NT2/D1 (cell line): ENCODE measurements around the gene PLEKHA7.

ENCODE experiments used
- DNase-seq: peaks from one replicate; pipeline ENCODE4 v3.0.0-alpha.2; 2011; ENCODE audit warnings: low read depth, low spot score
- H3K27me3 ChIP-seq: 2 replicates; pipeline ENCODE4 v1.6.0; 2011; ENCODE audit warnings: mild to moderate bottlenecking; ENCODE audit not compliant: insufficient read length, insufficient read depth
- H3K36me3 ChIP-seq: 2 replicates; pipeline ENCODE4 v1.6.1; 2011; ENCODE audit warnings: mild to moderate bottlenecking, low read length, mixed read lengths; ENCODE audit not compliant: insufficient read depth, insufficient read length
- H3K4me1 ChIP-seq: 2 replicates; pipeline ENCODE4 v1.5.1; 2011; ENCODE audit not compliant: insufficient read depth, insufficient read length
- H3K4me3 ChIP-seq: 2 replicates; pipeline ENCODE4 v1.5.1; 2011; ENCODE audit warnings: low read depth; ENCODE audit not compliant: insufficient read length
- H3K9ac ChIP-seq: 2 replicates; pipeline ENCODE4 v1.6.0; 2011; ENCODE audit warnings: low read depth; ENCODE audit not compliant: insufficient read length
- H3K9me3 ChIP-seq: 2 replicates; pipeline ENCODE4 v1.5.1; 2011; ENCODE audit warnings: mild to moderate bottlenecking, low read length; ENCODE audit not compliant: insufficient read depth
- SUZ12 ChIP-seq: IDR thresholded peaks from 2 replicates; pipeline ENCODE4 v1.6.1; 2011; ENCODE audit not compliant: insufficient read length, insufficient read depth; ENCODE audit errors: extremely low read depth
- YY1 ChIP-seq: IDR thresholded peaks from 2 replicates; pipeline ENCODE4 v1.6.1; 2011; ENCODE audit not compliant: insufficient read length, insufficient read depth
- ZNF274 ChIP-seq: IDR thresholded peaks from 2 replicates; pipeline ENCODE4 v1.6.1; 2011; ENCODE audit warnings: mild to moderate bottlenecking, low read depth, low read length

PLEKHA7 gene

GRCh38 chr11:16860617-16861016 is 153.6 kb downstream of the PLEKHA7 start:
- no peak overlapping the region for H3K4me3 ChIP-seq
- TF ChIP-seq ZNF274 (no peak), YY1 (no peak), SUZ12 (no peak)
- DNase-seq, result no peak

DNA sequence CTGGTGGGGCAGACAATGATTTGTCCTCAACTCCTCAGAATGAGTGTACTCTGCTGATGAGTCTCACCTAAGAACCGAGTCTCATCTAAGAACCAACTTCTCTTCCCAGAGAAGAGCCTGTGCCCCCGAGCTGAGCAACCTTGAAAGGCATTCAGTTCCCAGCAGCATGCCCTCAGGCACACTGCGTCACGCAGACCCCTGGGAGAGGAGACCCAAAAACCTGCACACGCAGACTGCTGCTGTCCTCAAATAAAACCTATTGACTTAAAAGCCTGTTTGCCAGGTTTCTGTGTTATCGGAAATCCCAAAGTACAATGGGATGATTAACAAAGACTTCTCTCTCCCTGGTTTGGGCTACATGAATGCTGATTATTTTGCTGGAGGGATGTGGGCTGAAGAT is 154.6 kb downstream of the PLEKHA7 start:
- H3K9me3 ChIP-seq, result no peaks in the 10 kb centered on the region
- no peak for DNase-seq
- H3K4me3 ChIP-seq, result no peak overlapping the region
- H3K4me1 ChIP-seq, result no peaks in the 10 kb centered on the region
- H3K9ac ChIP-seq, result no peak overlapping the region
- TF ChIP-seq SUZ12 (no peak), YY1 (no peak), ZNF274 (no peak)
- H3K36me3 ChIP-seq, result no peaks in the 10 kb centered on the region
- H3K27me3 ChIP-seq, result no peaks in the 10 kb centered on the region

More at GRCh38 chr11:16860617-16861016, 153.6 kb downstream of the PLEKHA7 start:
- Histone ChIP-seq H3K4me1 (no peaks in the 10 kb centered on the region), H3K9me3 (no peaks in the 10 kb centered on the region), H3K36me3 (no peaks in the 10 kb centered on the region), H3K9ac (no peak overlapping the region), H3K27me3 (no peaks in the 10 kb centered on the region)

- Histone ChIP-seq H3K4me1 (no peaks in the 10 kb centered on the region), H3K9ac (no peak overlapping the region), H3K4me3 (no peak overlapping the region), H3K9me3 (no peaks in the 10 kb centered on the region), H3K27me3 (no peaks in the 10 kb centered on the region), H3K36me3 (peaks cover 5% of the 10 kb centered on the region)
- no peak for DNase-seq
- TF ChIP-seq YY1 (no peak), ZNF274 (no peak), SUZ12 (no peak)
Measured at GRCh38 chr11:16857186-16857585, 157.0 kb downstream of the PLEKHA7 start.

GRCh38 chr11:16856022-16856471 is 158.2 kb downstream of the PLEKHA7 start:
- TF ChIP-seq YY1 (no peak), ZNF274 (no peak), SUZ12 (no peak)
- Histone ChIP-seq H3K9ac (no peak overlapping the region), H3K36me3 (peaks cover 5% of the 10 kb centered on the region), H3K9me3 (no peaks in the 10 kb centered on the region), H3K4me1 (no peaks in the 10 kb centered on the region), H3K4me3 (no peak overlapping the region), H3K27me3 (no peaks in the 10 kb centered on the region)
- no peak for DNase-seq

- H3K4me1 ChIP-seq, result no peaks in the 10 kb centered on the region
- peaks cover 5% of the 10 kb centered on the region for H3K36me3 ChIP-seq
- H3K9me3 ChIP-seq, result no peaks in the 10 kb centered on the region
- no peak overlapping the region for H3K9ac ChIP-seq
- DNase-seq, result no peak
- no peak overlapping the region for H3K4me3 ChIP-seq
- TF ChIP-seq YY1 (no peak), SUZ12 (no peak), ZNF274 (no peak)
- no peaks in the 10 kb centered on the region for H3K27me3 ChIP-seq
Measured at GRCh38 chr11:16854979-16855378, 159.2 kb downstream of the PLEKHA7 start.

DNA sequence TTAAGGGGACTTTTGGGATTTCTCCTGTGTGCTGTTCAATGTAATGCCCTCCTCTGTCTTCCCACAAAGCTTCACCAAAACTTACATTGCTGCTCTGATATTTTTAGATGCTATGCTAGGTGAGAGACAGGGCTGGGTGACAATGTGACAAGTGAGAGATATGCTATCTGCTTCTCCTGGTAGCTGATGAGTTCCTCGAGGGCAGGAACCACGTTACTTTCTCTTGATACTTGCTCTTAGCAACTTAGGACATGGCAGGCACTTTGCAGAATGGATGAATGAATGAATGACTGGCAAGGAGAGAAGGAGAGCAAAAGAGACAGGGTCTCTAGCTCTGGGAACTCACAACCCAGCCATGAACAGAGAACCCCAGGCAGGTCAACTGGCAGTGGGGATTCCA is 160.4 kb downstream of the PLEKHA7 start:
- Histone ChIP-seq H3K4me1 (no peaks in the 10 kb centered on the region), H3K36me3 (peaks cover 5% of the 10 kb centered on the region)

GRCh38 chr11:16853266-16853665 is 160.9 kb downstream of the PLEKHA7 start:
- H3K27me3 ChIP-seq, result no peaks in the 10 kb centered on the region
- DNase-seq, result no peak
- H3K4me1 ChIP-seq, result no peaks in the 10 kb centered on the region
- no peaks in the 10 kb centered on the region for H3K9me3 ChIP-seq
- no peak overlapping the region for H3K9ac ChIP-seq
- no peak overlapping the region for H3K4me3 ChIP-seq
- TF ChIP-seq YY1, result no peak
- TF ChIP-seq ZNF274, result no peak
- TF ChIP-seq SUZ12, result no peak
- peaks cover 5% of the 10 kb centered on the region for H3K36me3 ChIP-seq

More for the DNA sequence above, 160.4 kb downstream of the PLEKHA7 start:
- H3K9me3 ChIP-seq, result no peaks in the 10 kb centered on the region
- DNase-seq, result no peak
- H3K4me3 ChIP-seq, result no peak overlapping the region
- no peaks in the 10 kb centered on the region for H3K27me3 ChIP-seq
- TF ChIP-seq YY1 (no peak), ZNF274 (no peak), SUZ12 (no peak)
- no peak overlapping the region for H3K9ac ChIP-seq

GRCh38 chr11:16846305-16846704 is 167.9 kb downstream of the PLEKHA7 start:
- Histone ChIP-seq H3K27me3 (no peaks in the 10 kb centered on the region), H3K9ac (no peak overlapping the region), H3K4me3 (no peak overlapping the region), H3K9me3 (peaks cover 6% of the 10 kb centered on the region; the same call in 1 of the 2 replicates), H3K4me1 (no peaks in the 10 kb centered on the region), H3K36me3 (peaks cover 3% of the 10 kb centered on the region)
- TF ChIP-seq YY1, result no peak
- no peak for TF ChIP-seq SUZ12
- no peak for DNase-seq
